Neural cell (in vitro differentiated cells): ENCODE data around the gene ITGB1BP1. TPM values are rescaled to one million over a fixed set of nuclear protein-coding genes. Genes with fewer than 3 reads are reported as not detected.

Experiments used
- H2AFZ ChIP-seq: fragments of 200-600, 300-800 bp; sonication (generic), shearing (Covaris generic); 2 replicates; pipeline ENCODE4 v1.6.0; 2014; ENCODE audit warnings: low read depth, mild to moderate bottlenecking, antibody characterized with exemption, low read length, moderate library complexity
- H3F3A ChIP-seq: fragments of 200-600 bp; shearing (Covaris generic); 2 replicates; pipeline ENCODE4 v1.6.1; 2016; ENCODE audit warnings: mild to moderate bottlenecking, moderate library complexity, mixed read lengths, antibody characterized with exemption, low read length; ENCODE audit not compliant: insufficient read depth, poor library complexity, severe bottlenecking
- H3K27ac ChIP-seq: fragments of 200-600, 300-800 bp; sonication (generic), shearing (Covaris generic); 2 replicates; pipeline ENCODE4 v1.5.1; 2014; ENCODE audit warnings: mild to moderate bottlenecking, low read length, moderate library complexity
- H3K27me3 ChIP-seq: fragments of 300-800, 200-600 bp; sonication (generic), shearing (Covaris generic); 2 replicates; pipeline ENCODE4 v1.6.0; 2014; ENCODE audit warnings: mild to moderate bottlenecking, low read depth, low read length, moderate library complexity; ENCODE audit not compliant: insufficient read depth
- H3K36me3 ChIP-seq: fragments of 300-800, 200-600 bp; sonication (generic), shearing (Covaris generic); 2 replicates; pipeline ENCODE4 v1.5.1; 2014; ENCODE audit warnings: mild to moderate bottlenecking, antibody characterized with exemption, low read length, moderate library complexity; ENCODE audit not compliant: insufficient read depth
- H3K4me2 ChIP-seq: fragments of 300-800, 200-600 bp; sonication (generic), shearing (Covaris generic); 2 replicates; pipeline ENCODE4 v1.6.0; 2014; ENCODE audit warnings: mild to moderate bottlenecking, low read length
- H3K4me3 ChIP-seq: fragments of 300-800, 200-600 bp; sonication (generic), shearing (Covaris generic); 2 replicates; pipeline ENCODE4 v1.5.1; 2014; ENCODE audit warnings: mild to moderate bottlenecking, low read length, moderate library complexity
- H3K79me2 ChIP-seq: fragments of 200-600 bp; shearing (Covaris generic); replicated peaks from 2 replicates; pipeline ENCODE4 v1.6.0; 2014; ENCODE audit warnings: mild to moderate bottlenecking, low read length, moderate library complexity; ENCODE audit not compliant: insufficient read depth
- H3K9ac ChIP-seq: fragments of 300-800, 200-600 bp; sonication (generic), shearing (Covaris generic); 2 replicates; pipeline ENCODE4 v1.6.1; 2016; ENCODE audit warnings: mild to moderate bottlenecking, low read length, mixed read lengths
- H3K9me2 ChIP-seq: fragments of 200-600 bp; shearing (Covaris generic); 2 replicates; pipeline ENCODE4 v1.6.1; 2016; ENCODE audit warnings: mild to moderate bottlenecking, low read length, mixed read lengths; ENCODE audit not compliant: insufficient read depth
- H3K9me3 ChIP-seq: fragments of 200-600, 300-800 bp; sonication (generic), shearing (Covaris generic); 2 replicates; pipeline ENCODE4 v1.6.1; 2016; ENCODE audit warnings: mild to moderate bottlenecking, mixed run types, low read length, moderate library complexity, mixed read lengths
- H4K20me1 ChIP-seq: fragments of 200-600 bp; shearing (Covaris generic); 2 replicates; pipeline ENCODE4 v1.6.1; 2016; ENCODE audit warnings: mild to moderate bottlenecking, mixed run types; ENCODE audit not compliant: insufficient read depth
- EP300 ChIP-seq: fragments of 450-650 bp; conservative IDR thresholded peaks from 2 replicates; pipeline ENCODE4 v1.6.1; 2014; ENCODE audit warnings: antibody characterized with exemption, mild to moderate bottlenecking, moderate library complexity; ENCODE audit not compliant: poor library complexity, severe bottlenecking
- EZH2 ChIP-seq: fragments of 200-600, 300-800 bp; shearing (Covaris generic), sonication (generic); IDR thresholded peaks from 2 replicates; pipeline ENCODE4 v1.6.1; 2014; ENCODE audit warnings: antibody characterized with exemption, low read length, borderline replicate concordance, mild to moderate bottlenecking; ENCODE audit not compliant: insufficient read depth, poor library complexity, severe bottlenecking
- MXI1 ChIP-seq: fragments of 450-650 bp; conservative IDR thresholded peaks from 2 replicates; pipeline ENCODE4 v1.6.1; 2014; ENCODE audit warnings: antibody characterized with exemption, mild to moderate bottlenecking; ENCODE audit not compliant: poor library complexity, severe bottlenecking
- POLR2AphosphoS5 ChIP-seq: IDR thresholded peaks from 2 replicates; pipeline ENCODE4 v1.6.1; 2012
- RAD21 ChIP-seq: fragments of 450-650 bp; conservative IDR thresholded peaks from 2 replicates; pipeline ENCODE4 v1.6.1; 2014; ENCODE audit warnings: antibody characterized with exemption, mild to moderate bottlenecking, moderate library complexity
- SMC3 ChIP-seq: fragments of 450-650 bp; conservative IDR thresholded peaks from 2 replicates; pipeline ENCODE4 v1.6.1; 2014; ENCODE audit warnings: antibody characterized with exemption, mild to moderate bottlenecking, moderate library complexity; ENCODE audit not compliant: poor library complexity
- TAF1 ChIP-seq: IDR thresholded peaks from 2 replicates; pipeline ENCODE4 v1.6.1; 2012; ENCODE audit warnings: low read depth
- polyA plus RNA-seq: library from polyadenylated mRNA; depleted of rRNA; stranded (reverse); fragments of >200 nt; gene quantifications from 2 replicates; pipeline ENCODE4 v1.2.3, GENCODE V29; 2014
- TF ChIP-seq, protein P1 (sequence below): fragments of 450-650 bp; IDR thresholded peaks from 2 replicates; pipeline ENCODE4 v1.5.1; 2014; ENCODE audit warnings: antibody characterized with exemption, mild to moderate bottlenecking, moderate library complexity; ENCODE audit not compliant: poor library complexity, severe bottlenecking
- TF ChIP-seq, protein P2 (sequence below): IDR thresholded peaks from 2 replicates; pipeline ENCODE4 v1.6.1; 2012; ENCODE audit warnings: borderline replicate concordance

ITGB1BP1 gene
- polyA plus RNA-seq, 1 donor from 2014 or later: 98.0 TPM

DNA sequence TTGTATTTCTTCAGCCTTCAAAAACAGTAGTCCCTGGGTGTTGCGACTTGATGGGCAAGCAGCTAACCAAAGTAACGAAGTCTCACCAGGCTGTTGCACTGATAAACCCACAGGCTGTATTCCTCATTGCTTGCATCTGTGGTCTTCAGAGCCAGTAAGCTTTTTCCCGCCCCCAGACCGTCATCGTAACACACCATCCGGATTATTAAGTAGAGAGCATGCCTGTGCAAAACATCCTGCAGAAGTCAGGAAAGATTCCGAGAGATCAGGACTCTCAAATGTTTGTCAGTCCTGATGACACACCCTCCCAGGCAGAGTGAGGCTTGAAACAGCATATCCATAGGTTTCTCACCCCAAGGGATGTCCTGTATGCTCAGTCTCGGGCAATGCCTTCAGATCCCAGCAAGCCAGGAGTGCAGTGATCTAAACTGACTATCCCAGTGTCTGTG is 15.9 kb downstream of the ITGB1BP1 start:
- no peak overlapping the region for H3K27ac ChIP-seq
- no peaks in the 10 kb centered on the region for H3K27me3 ChIP-seq
- no peaks in the 10 kb centered on the region for H3K9me2 ChIP-seq
- no peak overlapping the region for H2AFZ ChIP-seq
- H3F3A ChIP-seq: no peaks in the 10 kb centered on the region
- H3K9ac ChIP-seq: no peak overlapping the region
- H3K79me2 ChIP-seq: no peaks in the 10 kb centered on the region
- H3K9me3 ChIP-seq: no peaks in the 10 kb centered on the region
- H3K4me2 ChIP-seq: no peak overlapping the region
- H3K36me3 ChIP-seq: peaks cover 5% of the 10 kb centered on the region
- no peaks in the 10 kb centered on the region for H4K20me1 ChIP-seq
- H3K4me3 ChIP-seq: no peak overlapping the region
- TF ChIP-seq, protein P1, sequence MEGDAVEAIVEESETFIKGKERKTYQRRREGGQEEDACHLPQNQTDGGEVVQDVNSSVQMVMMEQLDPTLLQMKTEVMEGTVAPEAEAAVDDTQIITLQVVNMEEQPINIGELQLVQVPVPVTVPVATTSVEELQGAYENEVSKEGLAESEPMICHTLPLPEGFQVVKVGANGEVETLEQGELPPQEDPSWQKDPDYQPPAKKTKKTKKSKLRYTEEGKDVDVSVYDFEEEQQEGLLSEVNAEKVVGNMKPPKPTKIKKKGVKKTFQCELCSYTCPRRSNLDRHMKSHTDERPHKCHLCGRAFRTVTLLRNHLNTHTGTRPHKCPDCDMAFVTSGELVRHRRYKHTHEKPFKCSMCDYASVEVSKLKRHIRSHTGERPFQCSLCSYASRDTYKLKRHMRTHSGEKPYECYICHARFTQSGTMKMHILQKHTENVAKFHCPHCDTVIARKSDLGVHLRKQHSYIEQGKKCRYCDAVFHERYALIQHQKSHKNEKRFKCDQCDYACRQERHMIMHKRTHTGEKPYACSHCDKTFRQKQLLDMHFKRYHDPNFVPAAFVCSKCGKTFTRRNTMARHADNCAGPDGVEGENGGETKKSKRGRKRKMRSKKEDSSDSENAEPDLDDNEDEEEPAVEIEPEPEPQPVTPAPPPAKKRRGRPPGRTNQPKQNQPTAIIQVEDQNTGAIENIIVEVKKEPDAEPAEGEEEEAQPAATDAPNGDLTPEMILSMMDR: no peak
- TF ChIP-seq EP300 (no peak), SMC3 (no peak), RAD21 (no peak), MXI1 (no peak), EZH2 (no peak)
- TF ChIP-seq, protein P2, sequence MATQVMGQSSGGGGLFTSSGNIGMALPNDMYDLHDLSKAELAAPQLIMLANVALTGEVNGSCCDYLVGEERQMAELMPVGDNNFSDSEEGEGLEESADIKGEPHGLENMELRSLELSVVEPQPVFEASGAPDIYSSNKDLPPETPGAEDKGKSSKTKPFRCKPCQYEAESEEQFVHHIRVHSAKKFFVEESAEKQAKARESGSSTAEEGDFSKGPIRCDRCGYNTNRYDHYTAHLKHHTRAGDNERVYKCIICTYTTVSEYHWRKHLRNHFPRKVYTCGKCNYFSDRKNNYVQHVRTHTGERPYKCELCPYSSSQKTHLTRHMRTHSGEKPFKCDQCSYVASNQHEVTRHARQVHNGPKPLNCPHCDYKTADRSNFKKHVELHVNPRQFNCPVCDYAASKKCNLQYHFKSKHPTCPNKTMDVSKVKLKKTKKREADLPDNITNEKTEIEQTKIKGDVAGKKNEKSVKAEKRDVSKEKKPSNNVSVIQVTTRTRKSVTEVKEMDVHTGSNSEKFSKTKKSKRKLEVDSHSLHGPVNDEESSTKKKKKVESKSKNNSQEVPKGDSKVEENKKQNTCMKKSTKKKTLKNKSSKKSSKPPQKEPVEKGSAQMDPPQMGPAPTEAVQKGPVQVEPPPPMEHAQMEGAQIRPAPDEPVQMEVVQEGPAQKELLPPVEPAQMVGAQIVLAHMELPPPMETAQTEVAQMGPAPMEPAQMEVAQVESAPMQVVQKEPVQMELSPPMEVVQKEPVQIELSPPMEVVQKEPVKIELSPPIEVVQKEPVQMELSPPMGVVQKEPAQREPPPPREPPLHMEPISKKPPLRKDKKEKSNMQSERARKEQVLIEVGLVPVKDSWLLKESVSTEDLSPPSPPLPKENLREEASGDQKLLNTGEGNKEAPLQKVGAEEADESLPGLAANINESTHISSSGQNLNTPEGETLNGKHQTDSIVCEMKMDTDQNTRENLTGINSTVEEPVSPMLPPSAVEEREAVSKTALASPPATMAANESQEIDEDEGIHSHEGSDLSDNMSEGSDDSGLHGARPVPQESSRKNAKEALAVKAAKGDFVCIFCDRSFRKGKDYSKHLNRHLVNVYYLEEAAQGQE: no peak

DNA sequence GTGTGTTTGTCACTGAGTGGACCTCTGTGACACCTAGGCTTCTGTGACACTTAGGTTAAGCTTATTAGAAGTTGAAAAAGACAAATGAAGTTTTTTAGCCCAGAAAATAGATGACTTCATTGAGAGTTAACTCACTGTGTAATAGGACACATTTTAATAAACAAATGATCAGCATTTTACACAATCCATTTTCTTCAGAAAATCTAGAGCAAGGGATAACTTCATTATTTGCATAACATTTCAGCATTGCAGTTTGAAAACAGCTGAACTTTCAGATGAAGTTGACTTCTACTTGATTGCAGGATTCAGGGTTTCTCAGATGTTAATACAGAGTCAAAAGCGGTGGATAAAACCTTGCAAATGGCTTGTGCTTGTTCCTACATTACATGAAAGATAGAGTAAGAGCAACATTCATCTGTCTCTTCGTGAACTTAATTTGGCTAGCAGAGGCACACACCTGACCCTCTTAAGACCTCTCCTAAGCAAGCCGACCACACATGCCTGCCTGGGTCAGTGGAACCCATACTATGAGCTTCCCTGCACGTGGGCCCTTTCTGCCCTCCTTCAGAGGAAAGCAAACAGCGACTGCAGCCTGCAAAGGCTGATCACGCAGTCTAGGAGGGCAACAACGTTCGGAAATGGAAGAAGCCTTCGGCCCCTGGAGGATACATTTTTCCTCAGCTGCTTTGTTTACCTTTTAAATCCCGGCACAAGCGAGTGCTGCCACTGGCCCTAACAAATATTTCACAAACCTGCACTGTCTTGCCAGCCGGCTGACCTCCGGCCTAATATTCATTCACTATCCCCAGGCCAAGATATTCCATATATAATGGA is 16.6 kb downstream of the ITGB1BP1 start:
- TF ChIP-seq MXI1 (no peak), EP300 (no peak), RAD21 (no peak), SMC3 (no peak), EZH2 (no peak), TAF1 (no peak), POLR2AphosphoS5 (no peak)
- TF ChIP-seq, protein P1: no peak
- TF ChIP-seq, protein P2: no peak
- Histone ChIP-seq H3K36me3 (peaks cover 5% of the 10 kb centered on the region), H2AFZ (no peak overlapping the region)

More for the DNA sequence above, 16.6 kb downstream of the ITGB1BP1 start:
- Histone ChIP-seq H3K9me2 (no peaks in the 10 kb centered on the region), H3K4me2 (no peak overlapping the region), H3K9me3 (no peaks in the 10 kb centered on the region), H3K4me3 (no peak overlapping the region), H3K27ac (no peak overlapping the region), H3K79me2 (no peaks in the 10 kb centered on the region), H3K27me3 (no peaks in the 10 kb centered on the region), H3K9ac (no peak overlapping the region), H3F3A (no peaks in the 10 kb centered on the region), H4K20me1 (no peaks in the 10 kb centered on the region)
